Astrocyte of the spinal cord (primary cell): Measurements from ENCODE around the gene TOM1L2.
"Not testable (repeated sequence)": the region's sequence is repeated elsewhere in the genome, so short reads cannot be mapped to it uniquely, and the experiment has no call there.

ENCODE experiments used
- DNase-seq: peaks from one replicate; pipeline ENCODE4 v3.0.0; 2011; ENCODE audit warnings: low read depth, low spot score
- H3K4me3 ChIP-seq: 2 replicates; pipeline ENCODE4 v1.5.1; 2011; ENCODE audit warnings: low read depth, mild to moderate bottlenecking, low read length, moderate library complexity
- in situ Hi-C: cut with HindIII; loops from 2 replicates; pipeline ENCODE4 v1.10.0; 2017; ENCODE audit warnings: low sequenced_read_pairs
- TF ChIP-seq, protein P1 (sequence below): IDR thresholded peaks from 2 replicates; pipeline ENCODE4 v1.5.1; 2012; ENCODE audit warnings: low read depth, mild to moderate bottlenecking, low read length, inconsistent platforms

Gene TOM1L2

DNA sequence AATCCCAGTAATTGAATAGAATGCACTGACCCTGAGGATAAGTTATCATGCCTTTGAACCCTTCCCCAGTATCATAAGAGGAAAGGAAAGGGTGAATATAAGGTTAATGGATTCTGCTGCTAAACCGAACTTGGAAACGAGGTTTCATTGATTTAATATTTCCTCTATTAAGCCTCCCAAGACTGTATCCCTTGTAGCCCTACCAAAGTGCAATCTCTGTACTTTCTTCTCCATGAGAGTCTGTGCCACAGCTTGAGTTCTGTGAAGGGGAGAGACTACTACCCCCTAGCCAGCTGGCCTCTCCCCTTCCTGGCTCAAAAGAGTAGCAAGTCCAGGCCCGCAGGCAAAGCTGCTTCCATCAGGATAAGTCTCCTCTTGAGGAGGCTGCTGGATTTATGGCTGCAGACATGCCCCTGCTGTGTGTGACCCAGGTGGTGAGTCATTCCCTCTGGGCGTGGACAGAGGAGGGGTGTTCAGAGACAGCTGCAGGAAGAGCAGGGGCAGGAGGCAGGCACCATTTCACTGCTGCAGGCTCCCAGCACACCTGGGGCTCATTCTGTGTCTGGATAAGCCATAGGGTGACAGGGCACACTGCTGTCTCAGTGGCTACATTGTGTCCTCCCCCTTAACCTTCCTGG, 58.4 kb downstream of the TOM1L2 start:
- TF ChIP-seq, protein P1, sequence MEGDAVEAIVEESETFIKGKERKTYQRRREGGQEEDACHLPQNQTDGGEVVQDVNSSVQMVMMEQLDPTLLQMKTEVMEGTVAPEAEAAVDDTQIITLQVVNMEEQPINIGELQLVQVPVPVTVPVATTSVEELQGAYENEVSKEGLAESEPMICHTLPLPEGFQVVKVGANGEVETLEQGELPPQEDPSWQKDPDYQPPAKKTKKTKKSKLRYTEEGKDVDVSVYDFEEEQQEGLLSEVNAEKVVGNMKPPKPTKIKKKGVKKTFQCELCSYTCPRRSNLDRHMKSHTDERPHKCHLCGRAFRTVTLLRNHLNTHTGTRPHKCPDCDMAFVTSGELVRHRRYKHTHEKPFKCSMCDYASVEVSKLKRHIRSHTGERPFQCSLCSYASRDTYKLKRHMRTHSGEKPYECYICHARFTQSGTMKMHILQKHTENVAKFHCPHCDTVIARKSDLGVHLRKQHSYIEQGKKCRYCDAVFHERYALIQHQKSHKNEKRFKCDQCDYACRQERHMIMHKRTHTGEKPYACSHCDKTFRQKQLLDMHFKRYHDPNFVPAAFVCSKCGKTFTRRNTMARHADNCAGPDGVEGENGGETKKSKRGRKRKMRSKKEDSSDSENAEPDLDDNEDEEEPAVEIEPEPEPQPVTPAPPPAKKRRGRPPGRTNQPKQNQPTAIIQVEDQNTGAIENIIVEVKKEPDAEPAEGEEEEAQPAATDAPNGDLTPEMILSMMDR: no peak
- peak; percentile 95 for DNase-seq
- H3K4me3 ChIP-seq: no peak overlapping the region
- in situ Hi-C loops: no loop called here

DNA sequence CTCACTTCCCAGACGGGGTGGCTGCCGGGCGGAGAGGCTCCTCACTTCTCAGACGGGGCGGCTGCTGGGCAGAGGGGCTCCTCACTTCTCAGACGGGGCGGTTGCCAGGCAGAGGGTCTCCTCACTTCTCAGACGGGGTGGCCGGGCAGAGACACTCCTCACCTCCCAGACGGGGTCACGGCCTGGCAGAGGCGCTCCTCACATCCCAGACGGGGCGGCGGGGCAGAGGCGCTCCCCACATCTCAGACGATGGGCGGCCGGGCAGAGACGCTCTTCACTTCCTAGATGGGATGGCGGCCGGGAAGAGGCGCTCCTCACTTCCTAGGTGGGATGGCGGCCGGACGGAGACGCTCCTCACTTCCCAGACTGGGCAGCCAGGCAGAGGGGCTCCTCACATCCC, 59.9 kb downstream of the TOM1L2 start:
- in situ Hi-C loops, H3K4me3 ChIP-seq, DNase-seq: not testable (repeated sequence)

DNA sequence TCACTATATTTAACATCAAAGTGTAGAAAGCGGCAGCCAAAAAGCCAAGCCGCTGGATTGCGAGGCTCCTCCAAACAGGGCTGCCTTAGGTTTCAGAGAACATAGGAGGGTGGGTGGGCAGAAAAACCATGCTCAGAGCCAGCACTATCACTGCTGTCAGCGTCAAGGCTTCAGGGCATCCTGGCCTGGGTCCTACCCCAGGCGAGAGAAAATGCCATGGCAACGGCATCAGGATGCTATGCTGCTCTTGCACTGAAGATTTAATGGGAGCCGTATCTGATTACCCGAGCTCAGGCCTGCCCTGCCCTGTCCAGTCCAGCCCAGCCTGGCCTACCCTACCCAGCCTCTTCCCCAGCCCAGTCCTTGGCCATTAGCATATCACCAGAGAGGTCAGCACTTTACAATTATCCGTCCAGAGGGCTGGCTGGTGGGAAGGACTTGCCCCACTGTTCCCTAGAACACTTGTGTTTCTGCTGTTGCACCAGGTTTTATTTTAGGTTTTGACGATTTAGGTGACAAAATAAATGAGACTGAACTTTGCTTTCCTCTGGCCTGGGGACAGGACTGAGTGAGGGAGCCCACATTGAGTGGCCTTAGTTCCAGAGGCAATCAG, 61.1 kb downstream of the TOM1L2 start:
- TF ChIP-seq, protein P1: no peak
- in situ Hi-C loops: no loop called here
- no peak overlapping the region for H3K4me3 ChIP-seq
- DNase-seq: no peak

DNA sequence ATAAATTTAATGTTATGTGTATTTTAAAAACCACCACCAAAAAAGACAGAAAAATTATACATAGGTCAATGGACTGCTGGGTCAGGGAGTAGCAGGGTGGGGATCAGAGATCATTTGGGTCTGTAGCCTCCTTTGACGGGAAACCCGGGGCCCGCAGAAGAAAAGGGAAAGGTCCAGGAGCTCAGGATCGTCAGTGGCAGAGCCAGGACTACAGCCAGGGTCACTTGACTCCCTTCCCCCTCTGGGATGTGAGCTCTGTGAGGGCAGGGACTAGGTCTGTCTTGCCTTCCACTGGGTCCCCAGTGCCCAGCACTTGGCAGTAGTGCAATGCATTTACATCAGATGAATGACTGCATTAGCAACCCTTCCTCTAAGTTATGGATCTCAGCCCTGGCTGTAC, 62.1 kb downstream of the TOM1L2 start:
- DNase-seq: no peak
- in situ Hi-C loops: no loop called here
- no peak overlapping the region for H3K4me3 ChIP-seq

DNA sequence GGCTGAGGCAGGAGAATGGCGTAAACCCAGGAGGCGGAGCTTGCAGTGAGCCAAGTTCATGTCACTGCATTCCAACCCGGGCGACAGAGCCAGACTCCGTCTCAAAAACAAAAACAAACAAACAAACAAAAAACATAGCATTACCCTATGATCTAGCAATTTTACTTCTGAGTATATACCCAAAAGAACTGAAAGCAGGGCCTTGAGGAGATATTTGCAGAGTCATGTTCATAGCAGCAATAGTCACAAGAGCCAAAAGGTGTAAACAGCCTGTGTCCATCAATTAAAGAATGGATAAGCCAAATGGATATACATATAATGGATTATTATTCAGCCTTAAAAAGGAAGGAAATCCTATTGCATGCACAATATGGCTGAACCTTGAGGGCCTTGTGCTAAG, 63.1 kb downstream of the TOM1L2 start:
- in situ Hi-C loops: no loop called here

More for the DNA sequence above, 62.1 kb downstream of the TOM1L2 start:
- TF ChIP-seq, protein P1: no peak

DNA sequence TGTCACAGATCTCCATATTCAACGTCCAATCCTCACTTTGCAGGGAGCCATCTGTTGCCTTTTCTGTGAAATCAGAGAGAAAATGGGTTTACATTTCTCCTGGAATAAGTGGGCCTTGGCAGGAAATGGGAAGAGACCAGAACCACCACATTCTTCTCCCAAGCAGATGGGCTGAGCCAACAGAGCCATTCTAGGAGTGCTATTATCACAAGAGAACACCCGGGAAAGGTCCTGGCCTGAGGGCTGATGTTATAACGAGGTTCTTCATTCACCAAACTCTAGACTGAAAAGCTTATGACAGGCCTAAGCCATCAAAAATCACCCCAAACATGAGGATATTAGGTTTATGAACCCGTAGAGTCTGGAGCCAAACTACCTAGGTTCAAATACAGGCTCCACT, 64.7 kb downstream of the TOM1L2 start:
- in situ Hi-C loops: no loop called here
- H3K4me3 ChIP-seq: no peak overlapping the region
- TF ChIP-seq, protein P1: no peak
- no peak for DNase-seq

More for the DNA sequence above, 63.1 kb downstream of the TOM1L2 start:
- no peak for DNase-seq
- H3K4me3 ChIP-seq: no peak overlapping the region
- TF ChIP-seq, protein P1: no peak

DNA sequence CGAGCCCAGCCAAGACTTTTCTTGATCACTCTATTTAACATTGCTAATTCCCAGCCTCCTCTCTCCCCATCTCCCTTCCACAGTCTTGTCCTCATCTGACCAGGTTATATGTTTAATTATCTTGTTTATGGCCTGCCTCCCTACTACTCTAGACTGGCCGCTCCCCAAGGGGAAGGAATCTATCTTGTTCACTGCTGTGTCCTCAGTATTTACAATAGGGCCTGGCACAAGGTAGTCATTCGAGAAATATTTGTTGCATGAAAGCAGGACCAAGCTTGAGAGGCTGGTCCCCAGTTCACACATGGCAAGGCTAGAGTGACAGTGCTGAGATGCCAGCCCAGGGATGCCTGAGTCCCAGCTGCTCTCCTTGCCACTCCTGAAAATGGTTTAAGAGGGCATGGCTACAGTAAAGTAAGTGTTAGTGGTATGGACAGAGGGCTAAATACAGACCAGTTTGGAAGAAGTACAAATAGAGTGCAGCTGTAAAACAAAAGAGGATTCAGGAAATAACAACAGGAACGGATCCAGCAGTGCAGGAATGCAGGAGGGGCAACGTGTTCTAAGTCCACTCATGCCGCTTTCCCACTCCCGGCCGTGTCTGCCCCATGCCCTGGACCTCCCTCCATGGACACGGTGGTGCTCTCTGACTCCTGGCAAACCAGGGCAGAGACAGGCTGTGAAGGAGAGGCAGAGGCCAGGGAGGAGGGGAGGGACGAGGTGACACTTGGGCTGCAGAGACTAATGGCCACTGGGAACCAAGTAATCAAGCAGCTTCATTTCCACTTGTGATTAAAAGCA, 65.6 kb downstream of the TOM1L2 start:
- TF ChIP-seq, protein P1: no peak
- no peak for DNase-seq
- H3K4me3 ChIP-seq: no peak overlapping the region
- in situ Hi-C loops: no loop called here
